DOHH2 (cell line): ENCODE data around the gene MACROH2A2.

Experiments used
- CTCF ChIP-seq: fragments of 200-600 bp; sonication (generic); IDR thresholded peaks from one replicate; pipeline ENCODE4 v1.5.1; 2014; ENCODE audit warnings: antibody characterized with exemption, mild to moderate bottlenecking, low read depth, low read length; ENCODE audit not compliant: poor library complexity, severe bottlenecking
- EZH2phosphoT487 ChIP-seq: fragments of 200-600 bp; sonication (generic); IDR thresholded peaks from 2 replicates; pipeline ENCODE4 v1.6.1; 2017; ENCODE audit warnings: borderline replicate concordance, mild to moderate bottlenecking, antibody characterized with exemption, low read length, moderate library complexity, mixed read lengths

DNA sequence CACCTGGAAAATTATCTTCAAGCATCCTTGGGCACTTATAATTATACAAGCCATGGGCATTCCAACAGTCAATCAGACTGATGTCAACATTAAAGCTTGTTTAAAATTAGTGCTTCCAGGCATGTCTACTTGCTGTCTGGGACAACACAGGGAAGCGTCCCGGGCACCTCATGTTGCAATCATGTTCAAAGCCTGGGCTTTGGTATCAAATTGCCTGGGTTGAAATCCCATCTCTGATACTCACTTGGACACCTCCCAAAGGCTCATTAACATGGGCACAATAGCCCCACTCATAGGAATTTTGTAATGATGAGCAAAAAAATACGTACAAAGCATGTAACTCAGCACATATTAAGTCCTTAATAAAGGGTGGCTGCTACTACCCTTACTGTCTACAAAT is 65.5 kb downstream of the MACROH2A2 start:
- no peak for TF ChIP-seq CTCF
- TF ChIP-seq EZH2phosphoT487, result no peak
